NCI-H2107 (cell line): ENCODE measurements around the gene DCN.

Source experiments
- DNase-seq: peaks from one replicate; lab custom pipeline; 2025; lab: John Stamatoyannopoulos, UW

DCN gene

GRCh38 chr12:91100906-91101305, 81.7 kb downstream of the DCN start:
- DNase-seq, result no peak

- no peak for DNase-seq
Observed at GRCh38 chr12:91099836-91100235, 82.8 kb downstream of the DCN start.

- DNase-seq, result no peak
Observed at GRCh38 chr12:91099341-91099740, 83.3 kb downstream of the DCN start.

- DNase-seq, result no peak
Observed at GRCh38 chr12:91098941-91099340, 83.7 kb downstream of the DCN start.

GRCh38 chr12:91098461-91098860, 84.2 kb downstream of the DCN start:
- DNase-seq, result no peak

- no peak for DNase-seq
Observed at GRCh38 chr12:91094957-91095356, 87.7 kb downstream of the DCN start.

GRCh38 chr12:91094032-91094662, 88.5 kb downstream of the DCN start:
- DNase-seq, result no peak

GRCh38 chr12:91093341-91093740, 89.3 kb downstream of the DCN start:
- no peak for DNase-seq

GRCh38 chr12:91091916-91092715, 90.5 kb downstream of the DCN start:
- no peak for DNase-seq
